ENCODE data around the gene STX8.
"Not testable (repeated sequence)": the region's sequence is repeated elsewhere in the genome, so short reads cannot be mapped to it uniquely, and the experiment has no call there.

The STX8 gene
- total RNA-seq, result 11.2 to 28.4 (median 21.5) reads per million in 18 experiments

GRCh38 chr17:9575381-9576101 is at the start of gene STX8:
TSS of gene STX8 (minus strand) at chr17:9575820. CDS start at chr17:9575808, 12 bp downstream.
- peak; percentile 85 to 89 for DNase-seq

- no peak for DNase-seq
Measured at GRCh38 chr17:9622961-9623360, 47.3 kb upstream of the STX8 start.

GRCh38 chr17:9615486-9615885 is 39.9 kb upstream of the STX8 start:
- no peak for DNase-seq

GRCh38 chr17:9612006-9612405 is 36.4 kb upstream of the STX8 start:
- no peak for DNase-seq

GRCh38 chr17:9611557-9611956 is 35.9 kb upstream of the STX8 start:
- DNase-seq, result no peak

GRCh38 chr17:9607058-9607457 is 31.4 kb upstream of the STX8 start:
- not testable (repeated sequence) for DNase-seq

- DNase-seq, result no peak
Measured at GRCh38 chr17:9606453-9606852, 30.8 kb upstream of the STX8 start.

- not testable (repeated sequence) for DNase-seq
Measured at GRCh38 chr17:9604583-9604982, 29.0 kb upstream of the STX8 start.

- DNase-seq, result no peak
Measured at GRCh38 chr17:9598661-9599060, 23.0 kb upstream of the STX8 start.

- DNase-seq, result not testable (repeated sequence)
Measured at GRCh38 chr17:9597638-9598037, 22.0 kb upstream of the STX8 start.

- DNase-seq, result no peak
Measured at GRCh38 chr17:9594065-9594464, 18.4 kb upstream of the STX8 start.

GRCh38 chr17:9587969-9588656 is 12.5 kb upstream of the STX8 start:
- DNase-seq, result no peak

- DNase-seq, result no peak
Measured at GRCh38 chr17:9577373-9577709, 1.7 kb upstream of the STX8 start.

- DNase-seq, result peak; percentile 76 to 85
Measured at GRCh38 chr17:9576521-9577372, 1.1 kb upstream of the STX8 start, which contains the start of gene CFAP52. TSS of gene CFAP52 (plus strand) at chr17:9576642. CDS start at chr17:9576696, 54 bp downstream.

- DNase-seq, result no peak
Measured at GRCh38 chr17:9571201-9571600, 4.4 kb downstream of the STX8 start.

GRCh38 chr17:9568957-9569588 is 6.5 kb downstream of the STX8 start:
- no peak for DNase-seq

GRCh38 chr17:9568004-9568403 is 7.6 kb downstream of the STX8 start:
- DNase-seq, result no peak

GRCh38 chr17:9566739-9567138 is 8.9 kb downstream of the STX8 start:
- DNase-seq, result not testable (repeated sequence)

GRCh38 chr17:9566067-9566466 is 9.6 kb downstream of the STX8 start:
- no peak for DNase-seq

- no peak for DNase-seq
Measured at GRCh38 chr17:9564104-9564503, 11.5 kb downstream of the STX8 start.

- DNase-seq, result no peak
Measured at GRCh38 chr17:9557857-9558256, 17.8 kb downstream of the STX8 start.

- DNase-seq, result no peak
Measured at GRCh38 chr17:9557161-9557755, 18.4 kb downstream of the STX8 start.
